ENCODE measurements around the gene CEP295NL. TPM values are rescaled to one million over a fixed set of nuclear protein-coding genes. Genes with fewer than 3 reads are reported as not detected.
"Not testable (repeated sequence)": the region's sequence is repeated elsewhere in the genome, so short reads cannot be mapped to it uniquely, and the experiment has no call there.

CEP295NL gene, protein sequence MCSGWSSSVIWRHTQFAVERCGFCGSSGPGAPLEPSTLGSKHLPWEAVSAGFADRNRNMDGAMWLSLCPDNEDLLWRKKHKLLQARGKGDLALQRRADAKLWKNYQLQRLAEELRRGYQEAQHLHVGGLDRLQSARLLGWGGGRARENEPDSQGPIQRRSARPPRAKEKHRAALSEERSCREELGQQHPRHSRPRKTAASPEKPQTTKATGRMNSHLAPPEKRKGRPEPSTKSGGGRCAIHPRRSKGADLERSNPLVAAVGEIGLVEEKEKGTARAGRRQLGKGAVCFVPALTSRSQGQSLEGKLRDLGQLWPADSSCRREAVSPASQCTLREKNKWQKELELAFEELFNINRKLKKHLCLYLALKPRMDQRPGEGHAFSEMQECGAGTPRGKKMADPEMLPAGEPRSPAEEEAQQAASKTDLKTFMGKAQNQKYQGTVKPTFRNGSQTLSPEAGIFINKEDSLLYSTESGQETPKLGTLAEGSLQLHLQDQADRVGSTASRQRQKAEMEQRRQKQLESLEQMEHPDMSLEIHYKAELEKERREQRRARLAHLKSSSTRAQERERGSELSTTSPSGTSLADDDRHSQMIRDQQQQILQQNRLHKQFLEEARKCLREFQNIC
- 5.2 TPM for total RNA-seq

DNA sequence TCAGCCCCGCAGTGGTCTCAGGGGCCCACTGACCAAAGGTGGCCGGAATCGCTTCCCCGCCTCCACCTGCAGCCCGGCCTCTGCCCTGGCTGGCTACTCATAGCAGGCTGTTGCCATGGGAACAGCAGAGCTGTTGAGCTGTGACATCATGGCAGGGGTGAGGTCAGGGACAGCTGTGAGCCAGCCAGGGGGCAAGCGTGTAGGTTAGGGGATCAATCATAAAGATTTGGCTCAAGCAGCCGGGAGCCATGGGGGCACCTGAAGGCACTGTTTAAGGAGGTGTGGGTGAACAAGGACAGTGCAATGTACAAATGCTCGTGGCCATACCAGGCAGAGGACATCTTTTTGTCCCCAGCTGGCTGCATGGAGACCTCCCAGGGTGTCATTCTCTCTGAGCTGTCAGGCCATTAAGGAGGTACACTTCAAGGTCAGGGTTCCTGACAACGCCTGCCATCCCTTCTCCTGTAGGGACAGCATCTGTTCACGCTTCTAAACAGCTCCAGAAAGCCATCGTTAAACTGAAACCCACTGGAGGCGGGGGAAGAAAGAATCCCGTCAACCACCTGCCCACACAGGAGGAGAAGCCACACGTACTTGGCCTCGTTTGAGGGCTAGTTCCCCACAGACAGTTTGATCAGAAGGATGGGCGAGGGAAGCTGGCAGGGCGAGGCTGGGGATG is at the start of gene CEP295NL:
TSS of gene CEP295NL (minus strand) at position 101 of the 679 bp plus-strand sequence. CDS start 1,373 bp downstream, outside the sequence.
- DNase-seq (ENCODE audit: low spot score), result no peak

DNA sequence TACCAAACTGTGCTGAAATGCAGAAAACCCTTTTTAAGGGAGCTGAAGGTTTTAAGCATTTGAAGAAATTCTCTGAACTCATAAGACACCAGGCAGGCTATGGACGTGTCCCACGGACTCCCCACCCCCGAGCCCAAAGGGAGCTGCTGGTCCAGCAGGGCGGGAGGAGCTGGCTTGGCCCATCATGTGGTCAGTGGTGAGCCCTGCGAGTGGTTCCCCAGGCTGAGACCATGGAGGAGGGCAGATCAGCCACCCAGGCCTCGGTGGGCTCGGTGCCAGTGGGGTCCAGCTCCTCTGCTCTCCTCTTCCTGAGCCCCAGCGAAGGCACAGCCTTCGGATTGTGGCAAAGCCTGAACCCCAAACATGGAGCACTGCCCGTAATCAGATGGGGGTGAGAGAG is 49.7 kb upstream of the CEP295NL start:
- no peak for DNase-seq (ENCODE audit: low spot score)

DNA sequence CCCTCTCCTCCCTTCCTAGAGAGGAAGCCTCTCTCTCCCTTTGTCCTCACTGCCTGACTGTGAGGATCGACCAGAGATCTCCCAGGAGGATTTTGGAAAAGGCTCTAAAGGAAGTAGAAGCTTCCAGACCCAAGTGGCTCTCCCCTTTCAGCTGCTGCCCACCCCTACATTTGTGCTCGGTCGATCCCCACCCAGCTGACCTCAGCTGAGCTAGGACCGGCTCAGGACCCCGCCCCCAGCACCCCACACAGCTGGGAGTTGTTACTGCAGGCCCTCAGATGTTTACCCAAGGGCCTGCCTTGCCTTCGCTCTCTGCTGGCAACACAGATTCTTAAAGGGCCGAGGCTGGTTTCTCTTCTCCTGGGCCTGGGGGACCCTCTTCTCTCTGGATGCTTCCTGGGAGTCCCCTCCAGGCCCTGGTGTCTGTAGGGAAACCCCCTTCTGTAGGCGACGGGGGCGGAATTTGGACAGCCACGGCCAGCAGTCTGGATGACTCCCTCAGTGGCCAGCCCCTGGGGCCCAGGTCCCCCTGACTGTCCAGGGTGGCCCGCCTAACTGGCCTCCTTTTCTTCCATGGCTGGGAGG is 49.1 kb upstream of the CEP295NL start:
- no peak for DNase-seq (ENCODE audit: low spot score)

DNA sequence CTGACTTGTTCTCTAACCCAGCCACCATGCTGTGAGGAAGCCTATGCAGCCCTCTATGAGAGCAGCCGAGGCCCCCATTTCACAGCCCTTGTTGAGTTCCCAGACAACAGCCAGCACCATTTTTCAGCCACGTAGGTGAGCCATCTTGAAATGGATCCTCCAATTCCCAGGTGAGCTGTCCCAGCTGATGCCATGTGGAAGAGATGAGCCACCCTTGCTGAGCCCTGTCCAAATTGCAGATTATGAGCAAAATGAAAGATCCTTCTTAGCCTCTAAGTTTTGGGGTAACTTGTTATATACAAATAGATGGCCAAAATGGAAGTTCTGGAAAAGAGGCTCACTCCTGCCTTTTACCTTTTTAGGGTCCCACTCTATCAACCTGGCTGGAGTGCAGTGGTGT is 47.9 kb upstream of the CEP295NL start:
- DNase-seq (ENCODE audit: low spot score), result no peak

DNA sequence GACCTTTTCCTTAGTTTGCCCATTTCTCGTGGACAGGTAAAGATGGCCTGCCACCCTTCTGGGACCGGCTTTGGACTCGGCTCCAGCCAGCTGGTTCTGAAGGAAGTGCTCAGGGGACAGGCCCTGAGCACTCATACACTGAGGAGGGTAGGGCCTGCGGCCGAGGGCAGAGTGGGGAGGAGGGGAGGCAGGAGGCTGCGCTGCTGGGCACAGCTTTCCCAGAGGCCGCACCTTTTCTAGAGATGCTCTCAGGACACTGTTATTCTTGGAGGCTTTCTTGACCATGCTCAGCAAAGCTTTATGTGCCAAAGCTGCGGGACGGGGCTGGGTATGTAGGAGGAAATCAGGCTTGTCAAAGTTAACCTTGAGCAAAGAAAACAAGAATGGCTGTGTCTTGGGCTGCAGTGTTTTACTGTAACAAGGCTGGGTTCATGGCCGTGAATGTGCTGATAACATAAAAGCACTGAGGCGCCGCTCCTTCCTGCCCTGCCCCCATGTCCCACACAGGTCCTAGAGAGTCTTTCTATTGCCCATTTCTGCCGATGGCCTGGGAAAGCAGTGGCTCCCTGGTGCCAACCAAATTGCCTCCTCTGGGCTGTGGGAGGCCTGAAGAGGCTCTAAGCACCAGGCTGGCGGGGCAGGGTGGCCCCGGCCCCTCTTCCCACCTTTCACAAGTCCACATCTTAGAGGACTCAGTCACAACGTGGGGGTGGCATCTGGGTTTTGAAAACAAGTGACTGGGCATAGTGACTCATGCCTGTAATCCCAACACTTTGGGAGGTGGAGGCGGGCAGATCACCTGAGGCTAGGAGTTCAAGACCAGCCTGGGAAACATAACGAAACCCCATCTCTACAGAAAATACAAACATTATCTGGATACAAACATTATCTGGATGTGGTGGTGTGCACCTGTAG is 44.5 kb upstream of the CEP295NL start:
- DNase-seq (ENCODE audit: low spot score), result no peak

DNA sequence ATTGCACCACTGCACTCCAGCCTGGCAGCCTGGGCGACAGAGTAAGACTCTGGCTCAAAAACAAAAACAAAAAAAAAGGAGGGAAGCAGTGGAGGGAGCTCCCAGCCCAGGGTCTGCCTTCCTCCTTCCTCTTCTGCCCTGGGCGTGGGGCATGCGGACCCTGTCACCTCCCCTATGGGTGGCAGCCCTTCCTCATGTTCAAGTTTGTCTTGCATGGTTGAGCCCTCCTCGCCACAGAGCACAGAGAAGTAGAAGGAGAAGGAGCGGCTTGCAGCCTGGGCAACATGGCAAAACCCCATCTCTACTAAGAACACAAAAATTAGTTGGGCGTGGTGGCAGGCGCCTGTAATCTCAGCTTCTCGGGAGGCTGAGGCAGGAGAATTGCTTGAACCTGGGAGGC is 43.6 kb upstream of the CEP295NL start:
- no peak for DNase-seq (ENCODE audit: low spot score)

DNA sequence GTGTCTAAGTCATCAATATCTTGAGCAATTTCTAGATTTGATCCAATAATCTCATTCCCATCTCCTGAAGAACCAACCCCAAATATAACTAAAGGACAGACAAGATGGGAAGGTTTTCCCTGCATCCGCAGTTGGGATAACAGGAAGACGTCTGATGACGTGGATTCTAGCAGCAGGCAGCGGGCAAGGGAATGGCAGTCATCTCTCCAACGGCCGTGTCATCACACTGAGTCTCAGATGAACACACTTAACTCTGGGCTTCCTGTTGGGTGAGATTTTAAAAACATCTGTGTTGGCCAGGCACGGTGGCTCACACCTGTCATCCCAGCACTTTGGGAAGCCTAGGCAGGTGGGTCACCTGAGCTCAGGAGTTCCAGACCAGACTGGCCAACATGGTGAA is 43.1 kb upstream of the CEP295NL start:
- DNase-seq (ENCODE audit: low spot score), result no peak

DNA sequence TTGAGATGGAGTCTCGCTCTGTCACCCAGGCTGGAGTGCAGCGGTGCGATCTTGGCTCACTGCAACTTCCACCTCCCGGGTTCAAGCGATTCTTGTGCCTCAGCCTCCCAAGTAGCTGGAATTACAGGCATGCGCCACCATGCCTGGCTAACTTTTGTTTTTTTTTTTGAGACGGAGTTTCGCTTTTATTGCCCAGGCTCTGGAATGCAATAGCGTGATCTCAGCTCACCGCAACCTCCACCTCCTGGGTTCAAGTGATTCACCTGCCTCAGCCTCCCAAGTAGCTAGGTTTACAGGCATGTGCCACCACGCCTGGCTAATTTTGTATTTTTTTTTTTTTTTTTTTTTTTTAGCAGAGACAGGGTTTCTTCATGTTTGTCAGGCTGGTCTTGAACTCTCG is 42.5 kb upstream of the CEP295NL start:
- DNase-seq (ENCODE audit: low spot score), result not testable (repeated sequence)

DNA sequence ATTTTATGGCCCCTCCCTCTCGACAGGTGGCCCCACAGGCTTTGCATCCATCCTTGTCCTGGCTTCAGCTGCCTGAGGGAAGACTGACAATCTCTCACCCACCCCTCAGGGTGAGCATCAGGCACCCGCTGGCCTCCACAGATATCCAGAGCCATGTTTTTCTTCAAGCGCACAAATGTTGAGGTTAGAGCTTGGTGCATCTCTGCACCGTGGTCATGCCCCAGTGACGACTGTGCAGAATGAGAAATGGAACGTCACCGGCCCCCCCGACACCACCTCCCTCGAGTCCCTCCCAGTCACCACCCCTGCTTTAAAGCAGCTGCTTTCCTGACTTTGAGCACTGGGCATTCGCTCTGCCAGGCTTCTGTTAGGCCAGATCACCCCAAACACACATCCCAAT is 42.0 kb upstream of the CEP295NL start:
- no peak for DNase-seq (ENCODE audit: low spot score)

DNA sequence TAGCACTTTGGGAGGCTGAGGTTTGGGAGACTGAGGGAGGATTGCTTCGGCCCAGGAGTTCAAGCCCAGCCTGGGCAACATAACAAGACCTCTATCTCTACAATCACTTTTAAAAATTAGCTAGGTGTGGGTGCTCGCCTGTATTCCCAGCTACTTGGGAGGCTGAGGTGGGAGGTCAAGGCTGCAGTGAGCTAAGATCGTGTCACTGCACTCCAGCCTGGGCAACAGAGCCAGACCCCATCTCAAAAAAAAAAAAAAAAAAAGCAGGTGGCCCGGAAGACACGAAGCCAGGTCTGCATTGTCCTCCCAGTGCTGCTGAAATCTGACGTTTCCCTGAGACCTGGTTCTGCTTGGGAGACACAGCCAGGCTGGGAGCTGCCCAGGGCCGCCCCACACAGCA is 41.0 kb upstream of the CEP295NL start:
- no peak for DNase-seq (ENCODE audit: low spot score)

DNA sequence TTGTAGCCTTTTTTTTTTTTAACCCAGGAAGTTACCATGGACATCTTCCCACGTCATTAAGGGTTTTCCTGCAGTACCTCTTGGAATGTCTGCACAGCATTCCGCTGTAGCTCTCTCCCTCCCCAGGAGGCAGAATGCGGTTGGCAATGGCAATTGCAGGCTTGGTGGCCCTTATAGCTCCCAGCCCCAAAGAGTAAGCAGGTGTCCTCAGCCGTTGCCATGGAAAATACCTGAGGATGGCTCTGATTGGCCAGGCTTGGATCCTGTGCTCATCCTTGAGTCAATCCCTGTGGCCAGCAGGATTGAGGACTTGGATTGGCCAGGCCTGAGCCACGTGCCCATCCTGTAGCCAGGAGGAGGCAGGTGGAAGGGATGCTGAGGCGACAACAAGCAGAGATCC is 37.7 kb upstream of the CEP295NL start:
- DNase-seq (ENCODE audit: low spot score), result no peak

DNA sequence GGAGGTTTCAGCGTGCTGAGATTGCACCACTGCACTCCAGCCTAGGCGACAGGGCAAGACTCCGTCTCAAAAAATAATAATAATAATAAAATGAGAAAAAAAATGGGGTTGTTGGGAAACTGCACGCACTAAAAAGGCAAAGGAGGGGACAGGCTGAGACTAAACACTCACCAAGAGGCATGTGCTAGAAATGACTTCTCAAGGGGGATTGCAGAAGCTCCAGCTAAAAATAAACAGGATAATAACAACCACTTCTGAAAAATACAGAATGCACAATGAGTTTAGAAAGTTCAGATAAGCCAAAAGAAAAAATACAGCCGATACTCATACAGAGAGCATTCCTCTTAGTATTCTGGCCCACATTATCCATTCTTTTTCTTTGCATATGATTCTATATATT is 37.3 kb upstream of the CEP295NL start:
- DNase-seq (ENCODE audit: low spot score), result no peak

DNA sequence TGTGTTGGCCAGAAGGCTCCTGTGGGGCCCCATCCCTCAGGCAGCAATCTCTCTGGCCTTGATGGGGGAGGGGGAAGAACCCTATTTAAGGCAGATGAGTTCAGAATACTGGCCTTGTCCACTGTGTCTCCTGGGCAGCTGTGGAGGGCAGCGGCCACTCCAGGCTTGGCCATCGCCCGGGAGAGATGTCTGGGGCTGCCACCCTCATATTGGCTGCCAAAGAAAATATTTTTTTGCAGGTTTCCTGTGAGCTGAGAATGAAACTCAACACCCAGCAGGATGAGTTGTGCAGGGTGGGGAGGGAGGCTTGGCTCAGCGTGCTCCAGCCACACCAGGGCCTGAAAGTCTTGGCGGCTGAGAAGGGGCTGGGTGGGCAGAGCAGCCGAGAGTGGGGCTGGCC is 36.6 kb upstream of the CEP295NL start:
- DNase-seq (ENCODE audit: low spot score), result no peak

DNA sequence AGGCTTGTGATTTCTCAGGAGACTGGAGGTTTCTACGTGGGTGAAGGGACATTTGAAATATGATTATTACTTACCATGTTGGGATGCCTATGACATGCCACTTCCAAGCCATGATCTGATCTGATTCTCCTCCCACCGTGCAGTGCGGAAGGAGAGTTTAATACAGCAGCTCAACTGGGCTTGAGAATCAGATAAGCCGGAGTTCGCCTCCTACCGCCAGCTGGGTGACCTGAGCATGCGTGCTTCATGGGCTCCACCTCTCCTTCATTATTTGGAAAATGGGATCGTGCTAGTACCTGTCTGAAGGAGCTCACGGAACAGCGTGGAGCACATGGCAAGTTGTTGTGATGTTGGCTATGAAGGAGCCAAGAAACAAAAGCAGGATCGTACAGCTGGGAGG is 34.6 kb upstream of the CEP295NL start:
- DNase-seq (ENCODE audit: low spot score), result no peak

DNA sequence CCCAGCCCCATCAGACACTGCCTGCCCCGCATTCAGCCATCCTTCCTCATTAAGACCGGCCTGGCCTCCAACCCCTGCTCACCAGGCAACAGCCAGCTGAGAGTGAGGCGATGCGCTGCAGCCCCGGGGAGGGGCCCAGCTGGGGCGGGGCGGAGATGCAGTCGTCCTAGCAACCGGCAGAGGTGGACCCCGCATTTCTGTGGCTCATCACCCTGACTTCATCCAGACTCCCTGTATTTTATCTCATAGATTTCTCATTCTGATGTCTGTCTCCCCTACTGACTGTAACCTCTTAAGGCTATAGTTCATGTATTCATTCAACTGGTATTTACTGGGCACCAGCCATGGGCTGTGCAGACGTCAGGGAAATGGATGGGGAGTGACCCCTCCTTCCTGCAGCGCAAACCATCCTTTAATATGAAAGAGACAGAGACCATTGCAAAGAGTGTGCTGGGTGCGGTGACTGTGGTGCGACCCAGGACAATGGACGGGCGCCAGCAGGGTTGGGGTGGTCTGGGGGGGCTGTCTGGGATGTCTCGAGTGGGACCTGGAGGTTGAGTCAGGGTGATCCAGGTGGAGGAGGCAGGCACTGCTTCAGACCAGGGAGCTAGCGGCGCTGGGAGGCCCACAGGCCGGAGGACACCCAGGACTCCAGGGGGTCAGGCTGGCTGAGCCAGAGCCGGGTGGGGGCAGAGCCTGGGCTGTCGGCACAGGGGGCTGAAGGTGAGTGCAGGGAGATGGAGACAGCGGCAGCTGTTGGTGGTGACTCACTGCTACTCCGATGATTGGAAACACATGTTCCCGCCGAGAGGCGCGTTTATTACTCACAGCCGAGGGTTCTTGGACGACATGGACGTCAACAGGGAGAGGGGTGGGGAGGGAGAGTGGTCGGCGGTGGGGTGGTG is 32.7 kb upstream of the CEP295NL start:
- peak; percentile 65 for DNase-seq (ENCODE audit: low spot score)

DNA sequence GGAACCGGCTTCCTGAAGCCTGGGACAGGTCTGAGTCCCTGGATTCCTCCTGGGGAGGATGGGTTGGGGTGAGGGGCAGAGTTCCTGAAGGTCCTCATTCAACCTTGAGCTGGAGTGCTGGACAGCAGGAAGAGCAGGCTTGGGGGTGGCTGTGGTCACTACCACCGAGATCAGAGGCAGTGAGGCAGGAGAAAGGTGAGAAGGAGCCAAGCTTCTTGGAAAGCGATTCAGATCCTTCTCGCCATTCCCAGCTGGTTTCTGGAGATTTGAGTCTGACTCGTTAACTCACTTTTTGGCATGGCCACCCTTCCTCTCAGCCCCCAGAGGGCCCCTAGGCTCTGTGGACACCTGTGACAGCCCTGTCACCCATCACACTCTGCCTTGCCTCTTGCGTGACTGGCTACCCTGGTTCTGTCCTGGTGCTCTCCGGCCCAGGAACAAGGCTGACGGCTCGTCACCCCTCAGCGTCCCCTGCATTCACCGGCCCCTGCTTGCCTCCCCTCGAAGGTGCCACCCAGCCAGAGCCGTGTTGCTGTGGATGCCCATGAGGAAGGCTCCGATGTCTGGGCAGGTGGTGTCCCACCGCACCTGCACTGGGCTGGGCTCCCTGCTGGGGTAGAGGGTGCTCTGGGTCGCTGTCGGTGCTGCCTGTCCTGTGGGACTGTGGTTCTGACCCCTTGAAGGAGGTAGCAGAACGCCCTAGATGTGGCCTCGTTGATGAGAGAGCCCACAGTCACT is 31.8 kb upstream of the CEP295NL start:
- DNase-seq (ENCODE audit: low spot score), result no peak

DNA sequence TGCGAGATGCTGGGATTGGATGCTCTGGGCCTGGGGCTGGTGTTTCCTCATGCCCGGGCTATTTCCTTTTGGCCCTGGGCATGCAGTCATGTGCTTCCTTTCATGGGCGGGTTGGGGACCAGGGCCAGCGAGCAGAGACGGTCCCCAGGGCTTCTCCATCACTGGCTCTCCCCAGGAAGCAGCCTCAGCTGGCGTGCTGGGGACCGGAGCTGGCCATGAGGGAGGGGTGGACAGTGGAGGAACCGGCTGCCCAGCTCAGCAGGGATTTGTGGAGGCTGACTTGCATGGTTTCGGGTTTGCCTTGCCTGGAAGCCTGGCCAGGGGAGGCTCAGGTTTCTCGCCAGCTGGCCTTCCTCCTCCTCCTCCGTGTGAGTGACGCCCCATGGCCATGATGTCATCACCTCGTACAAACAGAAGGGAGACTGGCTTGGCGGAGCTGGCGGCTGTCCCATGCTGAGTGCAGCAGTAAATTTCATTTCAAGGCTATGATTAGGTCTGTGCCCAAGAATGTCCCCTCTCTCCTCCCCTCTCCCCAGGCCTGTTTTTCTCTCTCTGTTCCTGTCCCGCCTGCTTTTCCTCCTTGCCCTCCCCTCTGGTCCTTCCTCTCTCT is 31.1 kb upstream of the CEP295NL start:
- DNase-seq (ENCODE audit: low spot score), result peak; percentile 94

DNA sequence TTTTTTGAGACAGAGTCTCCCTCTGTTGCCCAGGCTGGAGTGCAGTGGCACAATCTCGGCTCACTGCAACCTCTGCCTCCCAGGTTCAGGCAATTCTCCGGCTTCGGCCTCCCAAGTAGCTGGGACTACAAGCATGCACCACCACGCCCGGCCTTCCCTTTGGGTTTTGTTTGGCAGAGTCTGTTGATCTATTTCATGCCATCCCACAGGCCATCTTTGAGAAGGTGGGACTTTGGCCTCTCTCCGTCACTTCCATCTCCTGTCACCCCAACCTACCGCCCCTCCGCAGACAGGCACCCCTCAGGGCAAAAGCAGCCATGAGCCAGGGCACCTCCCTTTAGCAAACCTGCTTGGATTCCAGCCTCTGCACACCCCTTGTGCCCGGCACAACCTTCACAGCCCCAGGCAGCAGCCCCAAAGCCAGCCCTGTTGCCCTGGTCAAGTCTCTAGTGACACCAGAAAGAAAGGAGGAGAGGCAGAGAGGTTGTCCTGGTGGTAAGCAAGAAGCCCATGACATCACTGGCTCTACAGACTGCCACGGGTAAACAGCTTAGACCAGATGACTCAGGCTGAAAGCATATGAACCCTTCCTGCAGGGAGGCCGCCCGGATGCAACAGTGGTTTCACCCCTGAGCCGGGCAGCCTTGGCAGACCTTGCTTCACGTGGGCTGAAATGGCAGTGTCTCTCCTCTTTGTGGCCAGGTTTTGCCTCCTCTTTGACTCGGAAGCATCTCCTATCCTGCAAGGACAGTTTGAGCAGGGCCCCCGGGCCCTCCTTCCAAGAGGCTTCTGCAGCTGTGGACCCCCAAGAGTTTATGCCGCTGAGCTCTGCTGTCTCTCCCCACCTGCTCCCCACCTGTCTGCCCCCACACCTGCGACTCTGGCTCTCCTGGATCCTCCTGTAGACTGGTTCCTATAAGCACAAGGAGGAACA is 30.3 kb upstream of the CEP295NL start:
- DNase-seq (ENCODE audit: low spot score), result no peak
